HG03457 (cell line): ENCODE data around the gene TSEN54.

Experiments
- ATAC-seq: cut with Tn5 transposase; IDR thresholded peaks from one replicate; pipeline ENCODE4 v1.9.1; 2021; ENCODE audit warnings: moderate number of reproducible peaks; ENCODE audit not compliant: unreplicated experiment

The TSEN54 gene

DNA sequence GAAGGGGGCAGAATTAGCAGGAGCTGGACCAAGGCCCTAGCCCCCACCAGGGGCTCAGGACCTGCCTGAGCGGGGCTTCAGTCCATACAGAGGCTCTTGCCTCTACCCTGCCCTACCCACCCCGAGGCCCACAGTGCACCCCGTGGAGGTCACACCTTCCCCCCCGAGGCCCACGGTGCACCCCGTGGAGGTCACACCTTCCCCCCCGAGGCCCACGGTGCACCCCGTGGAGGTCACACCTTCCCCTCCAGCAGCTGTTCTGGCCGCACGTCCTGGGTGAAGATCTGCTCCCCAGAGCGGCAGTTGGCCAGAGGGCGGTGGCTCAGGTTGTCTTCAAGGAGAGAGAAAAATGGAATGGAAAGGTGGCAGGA, 12.4 kb upstream of the TSEN54 start:
- no peak for ATAC-seq

DNA sequence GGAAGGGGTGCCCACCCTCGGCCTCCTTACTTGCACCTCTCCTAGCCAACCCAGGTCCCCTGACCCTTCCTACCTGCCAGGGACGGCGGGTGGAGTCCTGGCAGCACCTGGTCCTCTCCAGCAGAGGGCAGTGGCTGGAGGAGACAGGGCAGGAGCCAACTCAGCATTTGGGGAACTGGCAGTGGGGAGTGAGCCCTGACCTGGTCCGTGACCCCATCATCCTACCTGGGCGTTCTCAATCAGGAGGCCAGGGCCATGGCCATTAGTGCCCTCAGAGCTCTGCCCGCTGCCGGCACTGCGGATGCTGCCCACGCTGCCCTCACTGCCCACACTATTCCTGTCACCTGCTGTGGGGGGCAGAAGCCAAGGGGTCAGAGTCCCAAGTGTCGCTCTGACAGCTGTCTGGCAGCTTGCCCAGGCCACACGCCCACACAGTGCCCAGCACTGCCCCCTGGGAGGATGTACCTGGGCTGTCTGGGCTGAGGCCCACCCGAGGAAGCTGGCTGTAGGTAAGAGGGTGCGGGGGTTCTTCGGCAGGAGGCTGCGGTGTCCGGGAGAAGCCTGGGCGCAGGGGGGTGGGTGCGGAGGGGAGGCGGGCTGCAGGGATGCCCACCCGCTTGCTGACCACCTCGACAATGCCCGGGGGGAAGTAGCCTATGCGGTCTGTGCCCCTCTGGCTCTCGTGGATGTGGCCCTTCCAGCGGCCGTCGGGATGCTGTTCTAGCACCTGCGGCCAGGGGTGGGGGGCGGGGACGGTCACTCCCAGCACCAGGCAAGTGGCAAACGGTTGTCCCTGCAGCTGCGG, 11.8 kb upstream of the TSEN54 start:
- no peak for ATAC-seq

DNA sequence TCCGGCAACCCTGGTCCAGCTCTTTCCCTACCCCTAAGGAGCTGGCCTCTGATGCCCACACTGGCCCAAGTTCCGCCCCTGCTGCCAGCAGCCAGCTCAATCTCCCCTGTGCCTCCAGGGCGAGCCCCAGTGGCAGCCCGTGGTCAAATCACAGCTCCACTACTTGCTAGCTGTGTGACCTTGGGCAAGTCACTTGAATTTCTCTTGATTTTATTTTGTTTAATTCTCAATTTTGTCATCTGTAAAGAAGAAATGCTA, 11.2 kb upstream of the TSEN54 start:
- ATAC-seq: no peak

DNA sequence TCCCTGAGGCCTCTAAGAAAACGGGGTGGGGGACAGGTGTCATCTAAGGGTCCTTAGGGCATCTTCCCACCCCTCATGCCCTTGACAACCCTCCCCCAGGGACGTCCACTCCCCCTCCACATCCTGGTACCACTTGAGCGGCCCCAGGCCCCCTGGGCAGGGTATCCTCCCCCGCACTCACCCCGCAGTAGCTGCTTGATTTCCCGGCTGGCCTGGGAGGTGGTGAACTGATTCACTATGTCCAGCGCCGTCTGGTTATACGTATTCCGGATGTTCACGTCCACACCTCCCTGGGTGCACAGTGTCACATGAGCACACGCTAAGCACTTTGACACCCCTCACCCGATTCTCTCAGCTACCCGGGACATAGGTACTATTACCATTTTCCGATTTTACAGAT, 10.7 kb upstream of the TSEN54 start:
- no peak for ATAC-seq

DNA sequence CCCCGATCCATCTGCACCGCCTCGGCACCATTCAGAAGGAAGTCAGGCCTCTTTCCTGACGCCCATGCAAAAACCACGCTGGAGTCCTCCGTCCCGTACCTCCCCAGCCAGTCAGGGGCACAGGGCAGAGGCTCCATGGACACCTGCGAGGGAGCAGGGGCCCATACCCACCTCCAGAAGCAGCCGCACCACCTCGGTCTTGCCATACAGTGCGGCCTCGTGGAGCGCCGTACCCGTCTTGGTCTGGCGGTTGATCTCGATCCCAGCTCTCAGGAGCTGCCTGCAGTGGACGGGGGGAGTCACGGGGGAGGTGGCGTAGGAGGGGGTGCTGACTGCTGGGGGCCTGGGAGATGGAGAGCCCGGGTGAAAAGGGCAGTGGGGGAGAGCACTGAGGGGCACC, 10.2 kb upstream of the TSEN54 start:
- ATAC-seq: no peak

DNA sequence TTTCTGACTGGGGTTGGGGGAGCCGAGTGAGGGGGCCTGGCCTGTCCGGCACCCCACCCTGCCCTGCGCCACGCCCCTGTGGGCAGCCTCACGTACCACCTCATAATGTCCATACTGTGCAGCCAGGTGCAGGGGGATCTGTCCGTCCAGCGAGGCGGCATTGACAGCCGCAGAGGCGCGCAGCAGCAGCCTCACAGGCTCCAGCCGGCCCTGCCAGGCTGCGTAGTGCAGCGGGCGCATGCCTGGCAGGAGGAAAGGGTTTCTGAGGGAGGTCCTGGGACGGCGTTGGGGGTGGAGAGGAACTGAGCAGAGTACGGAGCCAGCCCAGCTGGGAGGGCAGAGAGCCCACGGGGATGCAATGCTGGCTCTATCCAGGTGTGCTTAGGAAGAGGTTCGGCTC, 9.4 kb upstream of the TSEN54 start:
- no peak for ATAC-seq

DNA sequence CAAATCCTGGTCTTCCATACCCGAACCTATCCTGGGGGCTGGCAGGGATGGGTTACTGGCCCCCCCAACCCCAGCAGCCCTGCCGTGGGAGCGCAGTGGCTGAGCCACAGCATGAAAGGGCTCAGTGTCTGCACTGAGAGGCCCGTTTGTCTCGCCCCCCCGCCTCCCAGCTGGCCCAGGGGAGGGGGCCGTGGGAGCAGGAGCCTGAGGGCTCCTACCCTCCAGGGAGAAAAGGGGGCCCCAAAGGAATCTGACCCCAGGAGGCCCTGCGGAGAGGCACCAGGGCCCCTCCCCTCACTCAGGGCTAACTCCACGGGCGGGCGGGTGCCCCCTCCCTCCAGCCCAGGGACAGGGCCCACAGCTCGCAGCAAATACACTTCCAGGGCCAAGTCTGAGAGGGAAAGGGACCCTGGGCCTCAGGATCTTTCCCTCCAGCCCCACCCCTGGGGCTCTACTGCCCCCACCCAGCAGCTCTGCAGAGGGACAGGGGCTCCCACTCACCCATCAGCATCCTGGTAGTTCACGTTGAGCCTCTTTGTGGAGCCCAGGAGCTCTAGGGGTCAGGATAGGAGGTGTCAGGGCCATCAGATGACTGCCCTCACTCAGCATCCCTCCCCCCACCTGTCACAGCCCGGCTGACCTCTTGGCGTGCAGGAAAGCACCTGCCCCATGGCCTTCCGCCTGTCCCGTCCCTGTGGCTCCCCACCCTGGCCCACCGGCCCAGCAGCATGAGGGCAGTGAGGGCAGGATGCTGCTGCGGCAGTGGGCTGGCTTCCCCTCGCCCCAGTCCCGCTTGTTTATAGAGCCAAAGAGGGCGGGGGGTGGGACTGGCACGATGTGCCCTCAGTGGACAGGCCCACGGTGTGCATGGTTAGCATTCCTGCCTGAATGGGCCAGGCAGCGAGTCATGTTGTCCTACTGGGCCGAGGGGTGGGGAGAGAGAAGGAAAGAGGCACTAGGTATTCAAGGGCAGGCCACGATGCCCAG, 8.3 kb upstream of the TSEN54 start:
- ATAC-seq: no peak

DNA sequence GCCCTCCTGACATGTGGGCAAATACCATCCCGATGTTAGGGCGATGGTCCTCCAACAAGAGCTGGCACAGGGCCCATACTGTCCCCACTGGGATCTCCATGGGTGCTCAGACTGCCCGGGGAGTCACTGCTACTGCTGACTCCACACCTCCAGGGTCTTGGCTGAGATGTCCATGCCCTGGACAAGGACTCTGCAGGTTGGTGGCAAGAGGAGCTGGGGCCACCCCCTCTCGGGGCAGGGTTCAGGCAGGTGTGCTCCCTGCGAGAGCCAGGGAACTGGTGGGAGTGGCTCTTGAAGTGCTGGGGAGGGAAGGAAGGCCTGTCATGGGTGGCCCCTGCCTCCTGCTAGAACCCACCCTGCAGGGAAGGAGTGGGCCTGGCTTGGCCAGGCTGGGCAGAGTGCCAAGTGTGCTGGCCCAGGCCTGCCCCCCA, 7.4 kb upstream of the TSEN54 start:
- ATAC-seq: no peak

DNA sequence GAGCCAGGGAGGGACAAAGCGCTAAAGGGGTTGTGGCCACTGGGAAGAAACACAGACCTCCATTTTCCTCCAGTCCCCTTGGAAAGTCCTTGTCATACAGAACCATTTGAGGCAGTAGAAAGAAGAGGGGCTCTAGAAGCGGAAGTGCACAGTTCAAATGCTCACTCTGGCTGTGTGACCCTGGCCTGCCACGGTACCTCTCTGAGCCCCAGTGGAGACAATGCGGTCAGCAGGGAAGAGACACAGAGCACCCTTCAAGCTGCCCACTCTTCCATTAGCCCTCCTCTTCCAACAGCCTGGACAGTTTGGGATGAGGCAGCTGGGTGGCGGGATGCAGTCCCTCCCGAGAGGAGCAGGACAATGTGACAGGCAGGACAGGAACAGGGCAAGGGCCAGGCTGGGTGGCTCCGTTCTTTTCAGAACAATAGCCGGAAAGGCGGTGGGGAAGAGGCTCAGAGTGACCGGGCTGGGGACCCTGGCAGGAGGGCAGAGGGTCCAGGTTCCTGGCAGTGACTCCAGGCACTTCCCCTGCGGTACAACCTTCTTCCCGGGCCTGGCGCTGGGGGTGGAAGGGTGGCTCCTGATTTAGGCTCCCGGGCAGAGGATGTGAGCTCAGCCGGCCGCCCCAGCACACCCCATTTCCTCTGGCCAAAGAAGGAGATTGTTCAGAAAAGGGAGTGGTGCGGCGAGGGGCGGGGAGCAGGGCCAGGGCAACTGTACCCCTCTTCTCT, 6.6 kb upstream of the TSEN54 start:
- no peak for ATAC-seq

DNA sequence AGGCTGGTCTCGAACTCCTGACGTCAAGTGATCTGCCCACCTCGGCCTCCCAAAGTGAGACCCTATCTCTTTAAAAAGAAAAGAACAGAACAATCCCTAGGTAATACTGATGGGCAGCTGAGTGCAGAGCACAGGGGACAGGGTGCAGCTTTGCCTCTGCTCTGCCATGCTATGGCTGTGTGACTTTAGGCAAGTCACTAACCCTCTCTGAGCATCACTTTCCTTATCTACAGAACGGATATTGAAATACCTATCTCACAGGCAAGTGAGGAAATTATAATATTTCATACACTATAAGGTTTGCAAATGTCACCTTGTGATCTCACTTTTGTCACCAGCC, 5.1 kb upstream of the TSEN54 start:
- no peak for ATAC-seq

DNA sequence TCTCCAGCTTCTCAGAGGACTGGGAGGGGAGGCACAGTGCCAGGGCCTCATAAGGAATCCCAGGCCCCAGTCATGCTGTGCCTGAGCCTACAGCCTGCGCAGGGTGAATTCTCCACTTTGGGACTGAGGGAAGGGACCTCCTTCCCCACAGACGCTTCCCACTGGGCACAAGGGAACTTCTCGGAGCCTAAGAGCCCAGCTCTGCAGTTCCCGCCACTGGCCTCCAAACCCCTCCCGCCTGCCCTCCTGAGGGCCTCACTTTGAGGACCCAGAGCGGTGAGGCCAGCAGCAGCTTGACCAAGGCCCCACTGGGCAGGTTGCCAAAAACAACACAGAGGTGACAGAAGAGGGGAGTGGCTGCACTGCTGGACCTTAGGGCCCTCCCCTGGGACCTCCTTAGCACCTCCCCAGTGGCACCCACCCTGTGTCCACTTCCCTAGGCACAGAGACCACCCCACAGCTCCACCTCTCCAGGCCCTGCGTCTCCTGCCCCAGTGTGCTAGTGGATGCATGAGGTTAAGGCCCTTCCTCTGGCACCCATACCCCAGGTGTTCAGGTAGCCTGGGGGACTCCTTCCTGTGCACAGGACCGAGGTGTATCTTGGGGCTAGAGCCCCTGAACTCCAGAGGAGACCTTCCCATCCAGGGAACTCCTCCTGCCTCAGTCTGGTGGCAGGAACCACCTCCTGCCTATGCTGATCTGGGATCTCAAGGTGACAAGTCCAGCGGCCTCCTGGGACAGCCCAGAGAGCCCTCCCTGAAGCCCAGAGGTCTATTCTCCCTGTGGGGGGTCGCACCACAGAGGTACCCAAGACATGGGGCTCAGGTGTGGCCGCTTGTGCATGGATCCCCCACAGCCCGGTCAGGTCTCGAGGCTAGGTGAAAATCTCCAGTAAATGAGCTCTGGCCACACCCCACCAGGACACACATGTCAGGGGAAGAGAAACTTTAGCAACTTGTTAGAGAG, 4.4 kb upstream of the TSEN54 start:
- no peak for ATAC-seq

DNA sequence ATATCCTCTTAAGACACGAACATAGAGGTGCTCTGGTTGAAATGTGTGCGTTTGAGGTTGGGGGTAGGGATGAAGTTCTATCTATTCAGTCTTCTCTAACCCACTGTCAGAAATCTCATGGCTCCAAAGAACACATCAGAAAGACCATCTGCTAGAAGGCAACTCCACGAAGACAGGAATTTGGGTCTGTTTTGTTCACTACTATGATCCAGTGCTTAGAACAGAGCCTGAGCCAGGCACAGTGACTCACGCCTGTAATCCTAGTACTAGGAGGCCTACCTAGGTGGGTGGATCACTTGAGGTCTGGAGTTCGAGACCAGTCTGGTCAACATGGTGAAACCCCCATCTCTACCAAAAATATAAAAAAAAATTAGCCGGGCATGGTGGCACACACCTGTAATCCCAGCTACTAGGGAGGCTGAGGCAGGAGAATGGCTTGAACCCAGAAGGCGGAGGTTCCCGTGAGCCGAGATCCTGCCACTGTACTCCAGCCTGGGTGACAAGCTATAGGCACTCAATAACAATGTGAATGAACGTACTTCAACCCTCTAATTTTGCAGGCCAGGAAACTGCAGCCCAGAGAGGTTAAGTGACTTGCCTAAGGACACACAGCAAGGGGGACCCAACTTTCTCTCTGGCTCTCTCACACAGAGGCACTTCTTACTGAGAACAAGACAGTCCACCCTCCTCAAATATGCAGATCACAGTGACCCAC, 3.2 kb upstream of the TSEN54 start:
- no peak for ATAC-seq

DNA sequence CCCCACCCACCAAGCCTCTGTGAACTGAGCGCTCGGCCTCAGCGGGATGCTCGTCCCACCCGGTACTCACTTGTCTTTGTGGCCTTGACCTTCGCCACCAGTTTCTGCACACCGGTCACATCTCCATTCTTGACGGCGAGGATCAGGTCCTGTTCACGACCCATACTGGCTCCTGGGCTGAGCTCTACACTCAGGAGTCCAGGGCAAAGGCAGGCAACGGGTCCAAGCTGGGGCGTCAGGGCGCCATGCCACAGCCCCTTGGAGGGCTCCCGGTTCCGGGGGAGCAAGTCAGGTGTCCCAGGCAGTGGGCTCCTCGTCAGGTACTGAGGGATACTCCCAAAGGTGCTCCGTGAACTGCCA, 2.7 kb upstream of the TSEN54 start:
- ATAC-seq: no peak

DNA sequence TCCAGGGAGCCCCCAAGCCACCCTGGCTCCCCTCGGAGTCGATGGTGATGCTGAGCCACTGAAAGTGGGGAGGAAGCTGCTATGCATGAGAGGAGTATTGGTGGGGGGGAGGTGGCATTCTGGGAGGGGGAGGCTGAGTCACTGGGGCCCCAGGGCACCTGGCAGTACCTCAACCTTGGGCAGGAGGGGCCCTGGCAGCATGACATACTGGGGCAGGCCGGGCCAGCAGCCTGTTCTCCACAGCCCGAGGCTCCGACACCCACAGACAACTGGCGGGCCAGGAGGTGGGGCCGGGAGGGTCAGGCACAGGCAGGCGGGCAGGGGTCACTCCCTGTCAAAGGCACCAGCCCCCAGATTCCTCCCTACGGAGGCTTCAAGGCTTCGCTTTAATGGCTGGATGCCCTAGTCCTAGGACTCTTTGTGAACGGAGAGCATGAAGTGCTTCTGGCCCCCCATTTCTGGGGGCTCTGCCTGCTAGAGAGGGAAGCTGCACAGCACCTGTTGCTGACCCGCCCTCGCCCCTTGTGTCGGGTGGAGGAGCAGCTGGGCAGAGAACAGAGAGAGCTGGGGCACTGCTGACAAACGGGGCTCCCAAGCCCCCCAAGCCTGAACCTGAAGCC, 1.9 kb upstream of the TSEN54 start:
- no peak for ATAC-seq

DNA sequence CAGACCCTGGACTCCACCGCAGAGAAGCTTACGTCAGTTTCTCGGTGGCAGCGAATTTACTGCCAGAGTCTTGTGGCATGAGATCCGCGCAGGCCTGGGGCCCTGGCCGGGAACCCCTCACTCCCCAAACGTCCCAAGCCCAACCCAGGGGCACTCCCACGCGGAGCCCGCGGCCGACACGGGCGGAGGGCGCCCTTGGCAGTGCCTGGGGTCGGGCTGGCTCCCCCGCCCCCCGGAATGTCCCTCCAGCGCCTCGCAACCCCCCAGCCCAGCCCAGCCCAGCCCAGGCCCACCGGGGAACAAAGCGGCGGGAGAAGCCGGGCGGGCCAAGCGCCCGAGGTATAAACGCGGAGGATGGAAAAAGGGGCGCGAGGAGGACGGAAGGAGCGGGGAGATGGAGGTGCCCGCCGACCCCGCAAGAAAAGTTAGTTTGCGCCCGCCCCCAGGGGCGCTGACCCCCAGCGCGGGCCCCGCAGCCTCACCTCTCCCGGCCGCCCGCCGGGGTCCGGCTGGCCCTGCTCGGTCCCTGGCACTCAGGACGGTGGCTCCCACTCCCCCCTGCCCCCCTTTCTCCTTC, 1.3 kb upstream of the TSEN54 start:
- no peak for ATAC-seq

DNA sequence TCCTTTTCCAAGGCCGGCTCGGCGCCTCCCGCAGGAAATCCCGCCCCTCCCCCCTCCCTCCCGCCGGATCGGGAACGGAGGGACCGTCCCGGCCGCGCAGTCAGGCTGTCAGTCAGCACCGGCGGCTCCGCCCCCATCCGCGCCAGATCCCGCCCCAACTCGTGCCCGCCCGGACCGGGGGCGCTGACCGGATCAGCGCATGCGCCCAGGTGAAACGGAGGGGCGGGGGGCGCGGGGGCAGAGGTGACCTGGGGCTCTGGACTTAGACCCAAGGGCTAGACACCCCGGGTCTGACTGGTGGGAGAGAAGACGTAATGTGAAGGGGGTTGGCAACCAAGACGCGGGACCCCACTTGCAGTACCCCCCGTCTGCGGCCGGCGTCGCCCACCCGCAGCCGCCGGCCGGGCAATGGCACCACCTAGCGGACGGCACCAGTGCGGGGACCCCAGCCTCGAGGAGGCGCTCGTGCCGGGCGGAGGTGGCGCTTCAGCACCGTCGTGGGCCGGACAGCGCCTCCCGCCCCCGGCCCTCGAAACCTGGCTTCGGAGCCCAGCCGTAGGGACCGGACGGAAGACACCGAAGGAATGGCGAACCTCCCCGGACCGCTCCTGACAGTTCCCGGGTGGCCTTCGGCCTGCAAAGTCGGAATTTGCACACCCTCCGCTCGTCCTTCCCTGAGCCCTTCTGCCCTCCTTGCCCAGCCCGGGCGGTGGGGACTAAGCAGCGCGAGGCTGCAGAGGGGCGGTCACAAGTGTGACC, 653 bp upstream of the TSEN54 start, which contains the start of gene CASKIN2:
Gene CASKIN2, minus strand, starts transcription at position 42 of the 759 bp plus-strand sequence. CDS start 1,733 bp downstream, outside the sequence.
- ATAC-seq: peak; percentile 33

DNA sequence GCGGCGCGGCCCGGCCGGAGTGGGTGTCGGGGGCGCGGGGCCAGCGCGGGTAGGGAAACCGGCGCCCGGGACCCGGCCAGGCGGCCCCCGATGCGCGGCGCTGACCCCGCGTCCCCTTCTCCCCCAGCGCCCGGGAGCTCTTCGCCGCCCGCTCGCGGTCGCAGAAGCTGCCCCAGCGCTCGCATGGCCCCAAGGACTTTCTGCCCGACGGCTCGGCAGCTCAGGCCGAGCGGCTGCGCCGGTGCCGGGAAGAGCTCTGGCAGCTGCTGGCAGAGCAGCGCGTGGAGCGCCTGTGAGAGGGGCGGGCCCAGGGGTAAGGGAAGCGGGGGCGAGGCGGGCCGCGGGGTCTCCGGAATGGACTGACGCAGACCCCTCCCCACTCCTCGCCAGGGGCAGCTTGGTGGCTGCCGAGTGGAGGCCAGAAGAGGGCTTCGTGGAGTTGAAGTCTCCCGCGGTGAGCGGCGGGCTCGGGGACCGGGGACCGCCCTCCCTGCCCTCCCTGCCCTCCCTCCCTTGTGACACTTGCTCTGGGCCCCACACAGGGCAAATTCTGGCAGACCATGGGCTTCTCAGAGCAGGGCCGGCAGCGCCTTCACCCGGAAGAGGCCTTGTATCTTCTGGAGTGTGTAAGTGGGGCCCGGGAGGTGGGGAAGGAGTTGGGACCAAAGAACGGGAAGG, 430 bp downstream of the TSEN54 start:
- ATAC-seq: peak; percentile 4
